Cardiac fibroblast (primary cell): ENCODE measurements around the gene LMNA.

Experiments
- DNase-seq, 2 donors: peaks; one replicate each; pipeline versions ENCODE4 v3.0.0 to v3.0.0-alpha.2; 2010; ENCODE audit warnings: low read depth in 2 of 2
- H3K4me3 ChIP-seq, 2 donors: replicated peaks in 1 of 2; 1 replicate in 1 of 2; 2 replicates in 1 of 2; pipeline ENCODE4 v1.5.1; 2011; ENCODE audit warnings: low read depth in 2 of 2, low read length in 2 of 2, mild to moderate bottlenecking in 2 of 2, moderate library complexity in 1 of 2
- TF ChIP-seq, protein P1 (sequence below): IDR thresholded peaks from one replicate; pipeline ENCODE4 v1.5.1; 2011; ENCODE audit warnings: low read depth, mild to moderate bottlenecking, low read length, inconsistent platforms

Gene LMNA

DNA sequence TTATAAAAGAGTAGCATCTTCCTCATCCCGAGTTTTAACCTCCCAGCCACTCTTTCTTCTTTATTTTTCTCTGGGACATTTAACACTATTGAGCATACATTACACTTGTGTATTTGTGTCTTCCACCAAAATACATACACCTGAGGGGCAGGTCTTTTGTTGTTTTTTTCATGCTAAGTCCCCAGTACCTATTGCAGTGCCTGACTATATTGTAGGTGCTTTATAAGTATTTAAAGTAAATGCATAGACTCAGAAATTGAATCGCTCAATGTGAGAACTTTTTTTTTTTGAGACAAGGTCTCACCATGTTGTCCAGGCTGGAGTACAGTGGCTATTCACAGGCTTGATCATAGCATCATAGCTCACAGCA is 31.1 kb downstream of the LMNA start:
- no peak overlapping the region for H3K4me3 ChIP-seq
- no peak for DNase-seq
- TF ChIP-seq, protein P1, sequence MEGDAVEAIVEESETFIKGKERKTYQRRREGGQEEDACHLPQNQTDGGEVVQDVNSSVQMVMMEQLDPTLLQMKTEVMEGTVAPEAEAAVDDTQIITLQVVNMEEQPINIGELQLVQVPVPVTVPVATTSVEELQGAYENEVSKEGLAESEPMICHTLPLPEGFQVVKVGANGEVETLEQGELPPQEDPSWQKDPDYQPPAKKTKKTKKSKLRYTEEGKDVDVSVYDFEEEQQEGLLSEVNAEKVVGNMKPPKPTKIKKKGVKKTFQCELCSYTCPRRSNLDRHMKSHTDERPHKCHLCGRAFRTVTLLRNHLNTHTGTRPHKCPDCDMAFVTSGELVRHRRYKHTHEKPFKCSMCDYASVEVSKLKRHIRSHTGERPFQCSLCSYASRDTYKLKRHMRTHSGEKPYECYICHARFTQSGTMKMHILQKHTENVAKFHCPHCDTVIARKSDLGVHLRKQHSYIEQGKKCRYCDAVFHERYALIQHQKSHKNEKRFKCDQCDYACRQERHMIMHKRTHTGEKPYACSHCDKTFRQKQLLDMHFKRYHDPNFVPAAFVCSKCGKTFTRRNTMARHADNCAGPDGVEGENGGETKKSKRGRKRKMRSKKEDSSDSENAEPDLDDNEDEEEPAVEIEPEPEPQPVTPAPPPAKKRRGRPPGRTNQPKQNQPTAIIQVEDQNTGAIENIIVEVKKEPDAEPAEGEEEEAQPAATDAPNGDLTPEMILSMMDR = no peak

DNA sequence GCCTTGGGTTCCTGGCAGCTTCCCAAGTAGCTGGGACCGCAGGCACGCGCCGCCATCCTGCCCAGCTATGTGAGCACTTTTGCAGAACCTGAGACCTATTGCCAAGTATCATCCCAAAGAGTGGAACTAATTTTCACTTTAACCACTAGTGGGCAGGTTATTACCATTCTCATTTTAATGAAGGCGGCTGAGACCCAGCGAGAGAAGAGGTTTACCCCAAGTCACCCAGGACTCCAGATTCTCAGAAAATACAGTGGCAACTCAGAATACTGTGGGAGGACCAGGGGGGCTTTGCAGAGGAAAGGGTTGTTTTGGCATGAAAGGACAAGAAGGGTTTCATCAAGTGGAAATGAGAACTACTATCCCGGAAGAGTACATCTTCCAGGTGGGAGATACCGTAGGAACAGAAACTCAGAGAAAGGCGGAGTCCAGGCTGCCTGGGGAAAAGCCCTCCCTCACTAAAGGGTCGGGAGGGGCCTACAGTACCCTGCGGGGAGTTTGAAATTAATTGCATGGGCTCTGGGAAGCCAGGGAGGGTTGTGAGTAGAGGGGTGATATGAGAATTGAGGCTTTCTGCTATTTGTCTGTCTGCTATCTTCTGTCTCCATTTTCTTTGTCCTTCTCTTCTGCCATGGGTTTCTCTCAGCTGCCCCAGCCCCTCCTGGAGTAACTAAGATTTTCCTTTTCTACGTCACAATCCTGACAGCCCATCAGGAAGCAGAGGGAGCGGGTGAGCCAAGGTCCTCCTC is 31.7 kb downstream of the LMNA start:
- DNase-seq = peak; percentile 95
- no peak overlapping the region for H3K4me3 ChIP-seq
- TF ChIP-seq, protein P1 = peak; percentile 65

DNA sequence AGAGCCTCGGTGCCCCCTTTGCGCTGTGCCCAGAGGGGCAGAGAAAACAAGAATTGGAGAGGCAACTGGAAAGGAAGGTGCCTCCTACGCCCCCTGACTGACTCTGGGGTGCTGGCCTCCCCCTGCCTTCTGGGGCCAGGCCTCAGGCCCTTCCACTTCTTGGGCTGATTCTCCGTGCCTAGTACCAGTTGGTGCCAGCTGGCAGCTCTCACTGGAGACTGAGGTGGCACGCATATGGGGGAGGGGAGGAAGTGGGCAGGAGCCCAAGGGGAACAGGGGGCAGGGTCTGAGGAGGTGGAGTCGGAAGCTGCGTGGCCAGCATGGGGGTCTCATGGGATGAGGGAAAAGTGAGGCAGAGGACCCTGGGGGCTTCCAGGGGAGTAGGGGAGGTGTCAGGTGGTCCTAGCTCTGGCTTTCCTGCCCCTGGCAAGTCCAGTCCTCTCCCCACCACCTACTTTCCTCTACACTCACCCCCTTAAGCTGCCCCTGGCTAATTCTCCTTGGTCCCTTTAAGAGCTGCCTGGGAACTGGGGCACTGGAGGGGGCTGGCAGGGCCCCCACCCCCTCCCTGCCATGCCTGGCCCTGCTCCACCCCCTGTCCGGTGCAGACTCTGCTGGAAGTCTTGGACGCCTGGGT is 32.4 kb downstream of the LMNA start:
- no peak overlapping the region for H3K4me3 ChIP-seq
- peak in 1 of 2 donors; percentile 54 for DNase-seq
- TF ChIP-seq, protein P1 = no peak

DNA sequence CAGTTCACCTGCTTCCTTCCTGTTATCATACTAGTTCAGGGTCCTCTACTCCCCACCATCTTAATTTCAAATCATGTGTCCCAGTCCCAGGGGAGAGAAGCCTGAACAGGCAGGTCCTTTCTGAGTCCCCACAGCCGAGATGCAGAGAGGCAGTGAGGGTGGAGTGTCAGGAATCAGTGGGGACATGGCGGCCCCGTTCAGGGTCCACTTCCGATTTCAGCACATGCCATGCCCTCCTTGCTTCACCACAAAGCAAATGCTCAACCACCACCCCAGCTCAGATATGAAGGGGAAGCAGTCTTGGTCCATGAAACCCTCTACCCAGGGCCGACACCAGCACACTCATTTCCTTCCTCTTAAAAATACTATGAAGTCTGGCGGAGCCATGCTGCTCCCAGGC is 33.7 kb downstream of the LMNA start:
- DNase-seq = no peak
- TF ChIP-seq, protein P1 = no peak

DNA sequence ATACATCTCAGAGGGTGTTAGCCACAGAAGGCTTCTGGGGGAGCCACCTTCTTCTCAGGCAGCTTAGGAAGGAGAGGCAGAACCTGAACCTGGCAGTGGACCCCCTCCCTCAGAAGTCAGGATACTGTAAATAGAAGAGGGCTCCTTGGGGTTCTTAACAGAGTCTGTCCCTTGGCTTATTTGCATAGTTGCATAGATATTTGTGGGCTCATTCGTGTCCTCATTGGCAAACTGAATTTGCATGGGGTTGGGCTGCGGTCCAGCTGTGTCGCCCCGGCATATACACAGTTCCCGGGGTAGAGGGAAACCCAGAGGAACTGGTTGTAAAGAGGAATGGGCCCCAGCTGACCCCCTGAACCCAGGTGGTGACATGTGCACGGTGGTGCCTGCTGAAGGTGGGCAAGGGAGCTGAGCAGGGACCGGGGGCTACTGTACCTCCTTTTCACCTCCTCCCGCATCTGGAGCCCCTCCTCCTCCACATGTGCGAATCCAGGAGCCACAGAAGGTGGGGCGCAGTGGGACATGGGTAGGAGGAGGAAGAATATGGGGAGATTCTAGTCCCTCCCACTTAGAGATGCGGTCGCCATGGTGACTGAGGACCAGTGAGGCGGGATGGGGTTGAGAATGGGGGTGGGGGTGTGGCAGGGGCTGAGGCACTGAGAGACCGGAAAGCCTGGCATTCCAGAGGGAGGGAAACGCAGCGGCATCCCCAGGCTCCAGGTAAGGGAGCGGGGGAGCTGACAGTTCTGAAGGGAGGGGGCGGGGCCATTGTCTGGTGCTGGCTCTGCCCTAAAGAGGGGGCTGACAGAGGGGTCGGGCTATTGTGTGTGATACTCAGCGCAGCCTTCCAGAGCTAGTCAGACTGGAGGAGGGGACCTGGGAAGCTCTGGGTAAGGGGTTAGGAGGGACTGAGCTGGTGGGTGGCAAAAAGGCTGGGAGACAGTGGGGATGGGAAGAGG is 35.1 kb downstream of the LMNA start:
- TF ChIP-seq, protein P1 = no peak
- H3K4me3 ChIP-seq = no peak overlapping the region
- DNase-seq = no peak

More for the DNA sequence above, 33.7 kb downstream of the LMNA start:
- H3K4me3 ChIP-seq = no peak overlapping the region

DNA sequence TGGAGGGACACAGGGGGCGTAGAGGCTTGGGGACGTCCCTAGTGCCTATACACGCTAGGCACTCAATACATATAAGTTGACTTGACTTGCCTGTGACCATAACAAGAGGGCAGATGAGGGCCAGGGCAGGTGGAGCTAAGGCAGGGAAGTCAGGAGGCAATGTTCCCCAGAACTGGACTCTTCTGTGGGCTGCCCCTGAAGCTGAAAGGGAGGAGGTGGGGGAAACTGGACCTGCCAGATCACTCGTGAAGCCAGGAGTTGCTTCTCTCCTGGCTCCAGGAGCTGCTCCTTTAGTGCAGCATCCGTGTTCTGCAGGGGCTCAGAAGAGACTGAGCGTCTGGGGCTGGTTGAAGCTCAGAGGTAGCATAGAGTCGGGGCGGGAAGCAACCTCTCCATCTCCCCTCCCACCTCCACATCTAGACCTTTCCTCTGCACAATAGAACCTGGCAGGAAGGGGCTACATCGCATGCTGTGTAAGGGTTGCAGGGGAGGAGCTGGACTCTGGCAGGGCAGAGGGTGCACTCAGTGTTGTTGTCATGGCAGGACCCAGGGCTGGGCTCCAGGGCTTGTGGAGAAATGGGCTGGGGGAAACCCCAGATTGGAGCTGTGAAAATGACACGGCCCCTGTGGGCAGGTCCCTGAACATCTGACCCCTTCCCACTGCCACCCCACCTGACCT is 36.0 kb downstream of the LMNA start:
- DNase-seq = no peak
- H3K4me3 ChIP-seq = no peak overlapping the region
- TF ChIP-seq, protein P1 = no peak
